ENCODE results near the gene PIGV.
A peak's percentile ranks its signal among the peaks of the same experiment; 100 is the strongest.
"Not testable (repeated sequence)": the region's sequence is repeated elsewhere in the genome, so short reads cannot be mapped to it uniquely, and the experiment has no call there.

The PIGV gene

DNA sequence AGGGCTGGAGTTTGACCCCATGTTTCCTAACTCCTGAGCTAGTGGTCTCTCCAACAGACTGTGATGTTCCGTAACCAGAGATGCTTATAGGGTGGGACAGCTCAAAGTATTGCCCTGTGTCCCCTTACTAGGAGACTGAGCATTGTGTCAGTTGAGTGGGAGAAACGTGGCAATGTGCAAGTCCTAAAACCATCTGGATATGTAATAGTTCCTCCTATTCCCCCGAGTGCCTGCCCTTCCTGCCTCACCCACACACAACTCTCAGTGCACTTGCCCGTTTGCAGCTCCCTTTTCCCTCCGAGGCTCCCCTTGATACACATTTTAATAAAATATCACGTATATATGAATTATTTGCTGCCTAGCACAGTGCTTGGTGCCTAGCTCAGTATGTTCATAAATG lies 3.4 kb downstream of the PIGV start:
- peaks cover 62% of the 10 kb centered on the region for H3K4me1 Mint-ChIP-seq
- CTCF ChIA-PET: interaction anchor here (0.9 to 5.8 kb wide), 16 partner anchors 9 to 291 kb away, joined by 3 to 211 read pairs (median 10); no protein-coding TSS in a partner anchor
- H3K27me3 Mint-ChIP-seq: peaks cover 4% of the 10 kb centered on the region
- H3K27ac Mint-ChIP-seq: peak overlapping the region; percentile 100
- no peak for DNase-seq
- H3K9me3 Mint-ChIP-seq: no peaks in the 10 kb centered on the region
- peak overlapping the region; percentile 78 for H3K4me3 Mint-ChIP-seq
- peaks cover 33% of the 10 kb centered on the region for H3K36me3 Mint-ChIP-seq

DNA sequence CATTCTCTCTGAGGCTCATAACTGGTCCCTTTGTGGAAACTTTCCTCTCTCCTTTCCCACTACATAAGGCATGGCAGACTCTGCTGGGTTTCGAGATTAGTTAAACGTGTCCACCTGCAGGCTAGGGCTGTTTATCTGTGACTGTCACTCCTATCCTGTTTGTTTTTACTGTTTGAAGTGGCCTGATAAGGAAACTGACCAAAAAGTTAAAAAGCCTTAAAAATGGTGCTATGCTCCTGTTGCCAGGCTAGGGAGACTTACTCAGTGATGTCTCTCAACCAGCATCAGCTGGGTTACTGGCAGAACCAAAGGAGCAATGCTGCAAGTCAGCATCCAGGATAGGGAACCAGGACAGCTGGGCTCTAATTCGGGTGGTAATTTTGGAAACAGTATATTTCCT lies 3.9 kb downstream of the PIGV start:
- Mint-ChIP-seq H3K9me3 (no peaks in the 10 kb centered on the region), H3K4me1 (peaks cover 60% of the 10 kb centered on the region), H3K4me3 (peak overlapping the region; percentile 78), H3K27me3 (peaks cover 4% of the 10 kb centered on the region), H3K27ac (peak overlapping the region; percentile 100), H3K36me3 (peaks cover 38% of the 10 kb centered on the region)
- CTCF ChIA-PET: interaction anchor here (0.9 to 5.8 kb wide), 9 partner anchors 8 to 291 kb away, joined by 3 to 211 read pairs (median 28); no protein-coding TSS in a partner anchor
- no peak for DNase-seq

DNA sequence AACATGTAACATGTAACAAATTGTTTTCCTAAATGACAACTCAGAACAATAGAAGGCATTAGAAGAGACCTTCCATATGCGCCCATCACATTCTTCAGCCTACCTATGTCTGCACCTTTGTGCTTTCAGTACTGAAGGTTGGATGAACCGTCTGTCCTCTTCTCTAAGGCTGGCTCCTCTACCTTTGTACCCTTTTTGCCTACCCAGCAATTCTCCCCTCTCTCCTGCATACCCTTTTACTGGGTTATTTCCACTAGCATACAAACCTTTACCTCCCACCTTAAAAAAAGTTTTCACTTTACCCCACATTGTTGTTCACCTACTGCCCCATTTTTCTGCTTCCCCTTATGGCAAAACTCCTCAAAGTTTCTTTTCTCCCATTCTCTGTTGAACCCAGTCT lies 5.2 kb downstream of the PIGV start:
- H3K4me1 Mint-ChIP-seq: peaks cover 62% of the 10 kb centered on the region
- DNase-seq: no peak

DNA sequence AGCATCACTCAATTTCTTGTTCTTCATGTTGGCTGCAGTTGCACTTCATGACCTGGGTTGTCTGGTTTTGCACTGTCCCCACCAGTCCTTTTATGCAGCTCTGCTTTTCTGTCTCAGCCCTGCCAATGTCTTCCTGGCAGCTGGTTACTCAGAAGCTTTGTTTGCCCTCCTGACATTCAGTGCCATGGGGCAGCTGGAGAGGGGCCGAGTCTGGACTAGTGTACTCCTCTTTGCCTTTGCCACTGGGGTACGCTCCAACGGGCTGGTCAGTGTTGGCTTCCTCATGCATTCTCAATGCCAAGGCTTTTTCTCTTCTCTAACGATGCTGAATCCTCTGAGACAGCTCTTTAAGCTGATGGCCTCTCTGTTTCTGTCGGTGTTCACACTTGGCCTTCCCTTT lies 6.6 kb downstream of the PIGV start:
- H3K27ac Mint-ChIP-seq: no peak overlapping the region
- H3K9me3 Mint-ChIP-seq: no peaks in the 10 kb centered on the region
- peaks cover 67% of the 10 kb centered on the region for H3K4me1 Mint-ChIP-seq
- DNase-seq: no peak
- H3K4me3 Mint-ChIP-seq: no peak overlapping the region
- peaks cover 50% of the 10 kb centered on the region for H3K36me3 Mint-ChIP-seq
- CTCF ChIA-PET: no interaction called here
- no peaks in the 10 kb centered on the region for H3K27me3 Mint-ChIP-seq

More for the DNA sequence above, 5.2 kb downstream of the PIGV start:
- no peaks in the 10 kb centered on the region for H3K27me3 Mint-ChIP-seq
- H3K4me3 Mint-ChIP-seq: no peak overlapping the region
- no peak overlapping the region for H3K27ac Mint-ChIP-seq
- H3K36me3 Mint-ChIP-seq: peaks cover 45% of the 10 kb centered on the region
- CTCF ChIA-PET: no interaction called here
- no peaks in the 10 kb centered on the region for H3K9me3 Mint-ChIP-seq

DNA sequence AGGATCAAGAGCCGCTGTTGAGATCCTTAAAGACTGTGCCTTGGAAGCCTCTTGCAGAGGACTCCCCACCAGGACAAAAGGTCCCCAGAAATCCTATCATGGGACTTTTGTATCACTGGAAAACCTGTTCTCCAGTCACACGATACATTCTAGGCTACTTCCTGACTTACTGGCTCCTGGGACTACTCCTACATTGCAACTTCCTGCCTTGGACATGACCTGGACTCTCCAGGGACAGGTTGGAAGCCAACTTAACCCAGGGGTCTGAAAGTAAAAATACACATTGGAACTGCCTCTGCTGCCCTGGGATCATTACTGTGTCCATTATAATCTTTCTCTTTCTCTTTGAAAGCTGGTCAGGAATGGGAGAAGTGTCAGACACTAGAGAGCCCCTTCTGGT lies 9.9 kb downstream of the PIGV start:
- Mint-ChIP-seq H3K27ac (peak overlapping the region; percentile 57), H3K9me3 (peaks cover 2% of the 10 kb centered on the region), H3K36me3 (peaks cover 63% of the 10 kb centered on the region), H3K4me3 (no peak overlapping the region), H3K27me3 (no peaks in the 10 kb centered on the region), H3K4me1 (peaks cover 70% of the 10 kb centered on the region)
- DNase-seq: no peak
- CTCF ChIA-PET: interaction anchor here (1.5 to 4.1 kb wide), 3 partner anchors 8 to 195 kb away, joined by 5 to 49 read pairs (median 7); partner anchors contain the start of gene PIGV

DNA sequence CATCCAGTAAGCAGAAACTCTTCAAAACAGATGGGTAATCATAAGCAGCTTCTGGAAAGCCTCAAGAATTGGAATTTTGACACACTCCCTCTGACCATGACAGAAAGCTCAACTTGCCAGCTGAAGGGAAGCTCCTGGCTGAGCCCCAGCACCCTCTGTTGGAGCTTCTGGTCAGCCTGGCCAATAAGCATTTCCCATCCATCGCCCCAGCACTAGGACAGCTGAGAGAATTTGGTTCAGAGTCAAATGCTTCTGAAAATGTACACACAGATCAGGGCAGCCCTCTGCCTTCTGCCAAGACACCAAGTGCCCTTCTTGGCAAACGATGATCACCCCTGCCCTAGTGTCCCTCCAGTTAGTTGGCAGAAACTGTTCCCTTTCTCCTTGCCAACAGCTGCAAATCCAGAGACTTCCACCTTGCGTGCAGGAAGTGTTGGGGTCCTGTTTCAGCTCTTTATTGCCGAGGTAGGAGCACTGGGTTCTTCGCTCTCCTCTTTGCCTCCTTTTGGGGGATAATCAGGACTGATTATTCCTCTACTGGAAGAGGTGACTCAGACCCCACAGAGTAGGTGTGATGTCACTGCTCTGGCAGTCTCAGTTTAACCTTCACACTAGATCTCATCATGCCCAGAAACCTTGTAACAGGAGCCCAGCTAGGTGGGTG lies 11.9 kb downstream of the PIGV start:
- Mint-ChIP-seq H3K4me3 (peak overlapping the region; percentile 46), H3K27ac (peak overlapping the region; percentile 94), H3K36me3 (peaks cover 46% of the 10 kb centered on the region), H3K27me3 (no peaks in the 10 kb centered on the region), H3K4me1 (peaks cover 58% of the 10 kb centered on the region), H3K9me3 (peaks cover 2% of the 10 kb centered on the region)
- DNase-seq: peak; percentile 31
- CTCF ChIA-PET: interaction anchor here (0.7 to 4.1 kb wide), 8 partner anchors 10 to 200 kb away, joined by 3 to 49 read pairs (median 7); partner anchors contain the start of gene PIGV

DNA sequence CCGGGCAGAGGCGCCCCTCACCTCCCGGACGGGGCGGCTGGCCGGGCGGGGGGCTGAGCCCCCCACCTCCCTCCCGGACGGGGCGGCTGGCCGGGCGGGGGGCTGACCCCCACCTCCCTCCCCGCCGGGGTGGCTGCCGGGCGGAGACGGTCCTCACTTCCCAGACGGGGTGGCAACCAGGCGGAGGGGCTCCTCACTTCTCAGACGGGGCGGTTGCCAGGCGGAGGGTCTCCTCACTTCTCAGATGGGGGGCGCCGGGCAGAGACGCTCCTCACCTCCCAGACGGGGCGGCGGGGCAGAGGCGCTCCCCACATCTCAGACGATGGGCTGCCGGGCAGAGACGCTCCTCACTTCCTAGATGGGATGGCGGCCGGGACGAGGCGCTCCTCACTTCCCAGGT lies 16.2 kb downstream of the PIGV start:
- H3K27ac Mint-ChIP-seq, H3K4me3 Mint-ChIP-seq, H3K9me3 Mint-ChIP-seq, DNase-seq, CTCF ChIA-PET, H3K27me3 Mint-ChIP-seq: not testable (repeated sequence)
- Mint-ChIP-seq H3K4me1 (peaks cover 51% of the 10 kb centered on the region), H3K36me3 (peaks cover 34% of the 10 kb centered on the region)

DNA sequence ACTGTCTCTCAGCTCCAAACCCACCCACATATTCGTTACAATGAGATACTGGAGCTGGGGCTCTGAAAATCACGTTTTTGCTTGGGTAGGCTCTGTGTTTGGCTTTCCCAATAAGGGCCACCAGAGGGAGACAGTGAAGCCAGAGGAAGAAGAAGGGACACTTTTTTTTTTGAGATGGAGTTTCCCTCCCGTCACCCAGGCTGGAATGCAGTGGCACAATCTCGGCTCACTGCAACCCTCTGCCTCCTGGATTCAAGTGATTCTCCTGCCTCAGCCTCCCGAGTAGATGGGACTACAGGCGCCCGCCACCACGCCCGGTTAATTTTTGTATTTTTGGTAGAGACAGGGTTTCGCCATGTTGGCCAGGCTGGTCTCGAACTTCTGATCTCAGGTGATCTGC lies 22.4 kb downstream of the PIGV start:
- peak; percentile 84 for DNase-seq
- not testable (repeated sequence) for H3K9me3 Mint-ChIP-seq, H3K27me3 Mint-ChIP-seq, H3K4me3 Mint-ChIP-seq
- Mint-ChIP-seq H3K27ac (peak overlapping the region; percentile 52), H3K4me1 (peaks cover 34% of the 10 kb centered on the region), H3K36me3 (peaks cover 12% of the 10 kb centered on the region)
- CTCF ChIA-PET: interaction anchor here (0.6 to 4.1 kb wide), 23 partner anchors 9 to 271 kb away, joined by 3 to 58 read pairs (median 5); partner anchors contain the start of gene GPN2

DNA sequence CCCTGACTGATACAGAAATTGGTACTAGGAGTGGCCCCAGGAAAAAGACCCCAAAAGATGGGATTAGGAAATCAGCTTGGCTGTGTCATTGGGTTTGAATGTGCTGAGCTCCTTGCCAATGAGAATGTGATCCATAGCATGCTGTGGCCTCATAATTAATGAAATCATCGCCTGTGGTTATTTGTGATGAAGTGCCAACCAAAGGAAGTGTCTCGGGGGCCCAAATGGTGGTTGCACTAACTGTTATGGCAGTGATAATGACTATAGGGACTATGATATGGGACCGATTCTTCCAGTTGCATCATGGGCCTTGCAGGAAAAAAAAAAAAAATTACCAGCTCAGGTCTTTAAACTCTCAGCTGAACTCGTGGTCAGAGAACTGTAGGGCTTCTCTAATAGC lies 23.3 kb downstream of the PIGV start:
- Mint-ChIP-seq H3K27ac (no peak overlapping the region), H3K4me3 (no peak overlapping the region)

DNA sequence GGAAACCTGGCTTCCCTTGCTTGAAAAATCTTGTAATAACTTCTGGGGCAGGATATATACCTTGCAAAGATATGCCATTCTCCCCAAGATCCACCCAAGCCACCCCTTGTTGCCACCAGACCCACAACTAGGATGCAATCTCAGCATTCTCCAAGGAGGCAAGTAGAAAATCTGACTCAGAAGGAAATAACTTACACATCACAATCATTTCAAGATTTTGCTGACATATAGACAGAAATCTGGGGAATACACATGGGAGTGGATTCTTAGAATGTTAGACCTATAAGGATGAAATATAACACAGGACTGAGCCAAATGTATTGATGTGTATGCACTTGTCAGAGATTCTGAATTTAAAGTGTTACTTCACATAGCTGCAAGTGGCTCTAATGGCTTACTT lies 24.0 kb downstream of the PIGV start:
- H3K27me3 Mint-ChIP-seq: no peaks in the 10 kb centered on the region
- no peak overlapping the region for H3K27ac Mint-ChIP-seq
- no peak overlapping the region for H3K4me3 Mint-ChIP-seq
- H3K4me1 Mint-ChIP-seq: peaks cover 23% of the 10 kb centered on the region
- no peak for DNase-seq
- H3K36me3 Mint-ChIP-seq: peaks cover 6% of the 10 kb centered on the region
- H3K9me3 Mint-ChIP-seq: no peaks in the 10 kb centered on the region
- CTCF ChIA-PET: interaction anchor here (1.1 to 4.1 kb wide), 7 partner anchors 9 to 213 kb away, joined by 4 to 58 read pairs (median 19); no protein-coding TSS in a partner anchor

More for the DNA sequence above, 23.3 kb downstream of the PIGV start:
- DNase-seq: no peak
- peaks cover 26% of the 10 kb centered on the region for H3K4me1 Mint-ChIP-seq
- H3K27me3 Mint-ChIP-seq: no peaks in the 10 kb centered on the region
- CTCF ChIA-PET: interaction anchor here (0.9 to 4.1 kb wide), 12 partner anchors 10 to 209 kb away, joined by 3 to 58 read pairs (median 8); no protein-coding TSS in a partner anchor
- peaks cover 7% of the 10 kb centered on the region for H3K36me3 Mint-ChIP-seq
- no peaks in the 10 kb centered on the region for H3K9me3 Mint-ChIP-seq

DNA sequence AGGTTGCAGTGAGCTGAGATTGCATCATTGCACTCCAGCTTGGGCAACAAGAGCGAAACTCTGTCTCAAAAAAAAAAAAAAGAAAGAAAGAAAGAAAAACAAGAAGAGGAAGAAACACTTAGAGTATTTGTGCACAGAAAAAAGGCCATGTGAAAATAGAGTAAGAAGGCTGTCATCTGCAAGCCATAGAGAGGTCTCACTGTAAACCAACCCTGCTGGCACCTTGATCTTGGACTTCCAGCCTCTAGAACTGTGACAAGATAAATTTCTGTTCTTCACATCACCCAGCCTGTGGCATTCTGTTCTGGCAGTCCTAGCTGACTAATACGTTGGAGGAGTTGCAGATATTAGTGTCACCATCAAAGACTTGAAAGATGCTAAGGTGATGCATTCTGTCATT lies 26.6 kb downstream of the PIGV start:
- Mint-ChIP-seq H3K9me3 (no peaks in the 10 kb centered on the region), H3K27ac (no peak overlapping the region), H3K27me3 (no peaks in the 10 kb centered on the region), H3K36me3 (peaks cover 4% of the 10 kb centered on the region), H3K4me3 (no peak overlapping the region), H3K4me1 (peaks cover 19% of the 10 kb centered on the region)
- DNase-seq: no peak
- CTCF ChIA-PET: interaction anchor here (0.6 kb wide), 1 partner anchor 15 kb away, joined by 4 read pairs; no protein-coding TSS in a partner anchor

DNA sequence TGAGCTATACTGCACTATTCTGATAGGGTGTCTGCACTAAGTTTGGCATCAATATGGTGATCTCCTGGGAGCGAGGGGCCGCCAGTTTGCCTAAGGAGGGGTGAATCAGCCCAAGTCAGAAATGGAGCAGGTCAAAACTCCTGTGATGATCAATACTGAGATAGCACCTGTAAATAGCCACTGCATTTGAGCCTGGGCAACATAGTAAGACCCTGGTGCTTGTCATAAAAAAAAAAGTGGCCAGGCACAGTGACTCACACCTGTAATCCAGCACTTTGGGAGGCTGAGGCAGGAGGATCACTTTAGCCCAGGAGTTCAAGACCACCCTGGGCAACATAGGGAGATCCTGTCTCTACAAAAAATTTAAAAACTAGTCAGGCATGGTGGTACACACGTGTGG lies 27.1 kb downstream of the PIGV start:
- Mint-ChIP-seq H3K36me3 (peaks cover 4% of the 10 kb centered on the region), H3K27me3 (no peaks in the 10 kb centered on the region), H3K9me3 (no peaks in the 10 kb centered on the region), H3K27ac (no peak overlapping the region), H3K4me1 (peaks cover 19% of the 10 kb centered on the region), H3K4me3 (no peak overlapping the region)
- DNase-seq: no peak
- CTCF ChIA-PET: no interaction called here

DNA sequence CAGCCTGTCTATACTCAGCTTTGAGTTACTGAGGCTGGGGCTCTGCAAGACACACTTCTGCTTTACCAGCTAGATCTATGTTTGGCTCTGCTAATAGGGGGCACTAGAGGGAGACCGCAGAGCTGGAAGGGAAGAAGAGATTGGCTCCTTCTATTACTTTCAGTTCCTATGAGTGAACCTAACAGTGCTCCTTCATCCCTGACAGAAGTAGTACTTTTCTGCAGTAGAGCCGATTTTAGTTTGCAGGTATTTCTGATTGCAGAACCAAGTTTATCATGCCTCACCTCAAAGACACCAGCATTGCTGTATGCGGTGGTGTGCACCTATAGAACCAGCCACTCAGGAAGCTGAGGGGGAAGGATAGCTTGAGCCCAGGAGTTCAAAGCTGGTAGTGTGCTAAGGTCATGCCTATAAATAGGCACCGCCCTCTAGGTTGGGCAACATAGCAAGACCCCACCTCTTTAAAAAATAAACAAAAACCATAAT lies 33.1 kb downstream of the PIGV start:
- no peaks in the 10 kb centered on the region for H3K9me3 Mint-ChIP-seq
- peak overlapping the region; percentile 54 for H3K4me3 Mint-ChIP-seq
- peaks cover 30% of the 10 kb centered on the region for H3K4me1 Mint-ChIP-seq
- H3K27me3 Mint-ChIP-seq: no peaks in the 10 kb centered on the region
- DNase-seq: peak; percentile 46
- H3K27ac Mint-ChIP-seq: peak overlapping the region; percentile 90
- H3K36me3 Mint-ChIP-seq: peaks cover 4% of the 10 kb centered on the region
- CTCF ChIA-PET: interaction anchor here (0.6 to 2.9 kb wide), 10 partner anchors 10 to 462 kb away, joined by 3 to 29 read pairs (median 4); no protein-coding TSS in a partner anchor

DNA sequence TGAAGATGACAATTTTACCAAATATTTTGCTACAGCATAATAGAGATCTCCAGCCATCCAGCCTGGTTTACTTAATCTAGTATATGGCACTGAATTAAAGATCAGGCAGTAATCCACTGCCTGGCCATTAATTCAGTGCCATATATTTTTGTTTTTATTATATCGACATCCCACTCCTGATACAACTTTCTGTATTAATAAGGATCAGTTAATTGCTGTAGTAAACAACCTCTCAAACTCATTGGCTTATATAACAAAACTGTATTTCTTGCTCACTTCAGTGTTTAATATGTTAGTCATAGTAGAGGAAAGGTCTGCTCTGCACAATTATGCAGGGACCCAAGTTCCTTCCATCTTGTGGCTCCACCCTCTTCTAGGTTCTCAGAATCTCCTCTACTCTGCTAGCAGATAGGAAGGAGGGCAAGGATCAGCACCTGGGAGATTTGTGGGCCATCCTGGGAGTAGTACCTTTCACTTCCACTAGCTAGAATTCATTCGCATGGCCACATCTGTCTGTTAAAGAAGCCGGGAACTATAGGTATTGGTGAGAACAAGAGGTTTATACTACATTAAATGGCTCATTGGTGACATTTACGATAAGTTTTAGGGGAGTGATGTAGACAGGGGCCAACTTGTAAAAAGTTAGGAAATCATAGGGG lies 35.1 kb downstream of the PIGV start:
- DNase-seq: no peak
- Mint-ChIP-seq H3K4me3 (no peak overlapping the region), H3K4me1 (peaks cover 41% of the 10 kb centered on the region), H3K27ac (no peak overlapping the region), H3K36me3 (peaks cover 9% of the 10 kb centered on the region), H3K27me3 (no peaks in the 10 kb centered on the region), H3K9me3 (no peaks in the 10 kb centered on the region)
- CTCF ChIA-PET: interaction anchor here (1.1 to 1.9 kb wide), 3 partner anchors 10 to 221 kb away, joined by 3 to 14 read pairs (median 10); no protein-coding TSS in a partner anchor
